SU-DHL-6 (cell line): ENCODE results near the gene RFTN1.

ENCODE experiments used
- H2AFZ ChIP-seq: fragments of 200-600 bp; sonication (generic); 2 replicates; pipeline ENCODE4 v1.6.1; 2014; ENCODE audit warnings: low read depth, mild to moderate bottlenecking, moderate library complexity, mixed read lengths, antibody characterized with exemption, low read length; ENCODE audit not compliant: severe bottlenecking
- H3F3A ChIP-seq: fragments of 200-600 bp; shearing (Covaris generic); 2 replicates; pipeline ENCODE4 v1.6.0; 2016; ENCODE audit warnings: antibody characterized with exemption, mild to moderate bottlenecking; ENCODE audit not compliant: insufficient read depth
- H3K27ac ChIP-seq: fragments of 200-600 bp; sonication (generic); 2 replicates; pipeline ENCODE4 v1.5.1; 2016; ENCODE audit warnings: low read depth, mild to moderate bottlenecking, low read length, moderate library complexity, mixed read lengths
- H3K27me3 ChIP-seq: fragments of 200-600 bp; sonication (generic), shearing (Covaris generic); 2 replicates; pipeline ENCODE4 v1.6.0; 2014; ENCODE audit warnings: mild to moderate bottlenecking, low read length
- H3K36me3 ChIP-seq: fragments of 200-600 bp; sonication (generic); 2 replicates; pipeline ENCODE4 v1.6.1; 2014; ENCODE audit warnings: mild to moderate bottlenecking, low read length, mixed read lengths
- H3K4me2 ChIP-seq: fragments of 300-600, 200-600 bp; shearing (Covaris generic), sonication (generic); 2 replicates; pipeline ENCODE4 v1.6.0; 2014; ENCODE audit warnings: low read length, low read depth, mild to moderate bottlenecking; ENCODE audit not compliant: poor library complexity, severe bottlenecking
- H3K4me3 ChIP-seq: fragments of 200-600 bp; sonication (generic); 2 replicates; pipeline ENCODE4 v1.5.1; 2014; ENCODE audit warnings: antibody characterized with exemption, low read length, mild to moderate bottlenecking, mixed read lengths; ENCODE audit not compliant: insufficient read depth, poor library complexity, severe bottlenecking
- H3K79me2 ChIP-seq: fragments of 200-600 bp; sonication (generic); 2 replicates; pipeline ENCODE4 v1.6.1; 2014; ENCODE audit warnings: mild to moderate bottlenecking, low read length, moderate library complexity; ENCODE audit not compliant: insufficient read depth
- H3K9ac ChIP-seq: fragments of 200-600 bp; sonication (generic); 2 replicates; pipeline ENCODE4 v1.7.0; 2014; ENCODE audit warnings: mild to moderate bottlenecking, low read length
- H3K9me2 ChIP-seq: fragments of 200-600 bp; sonication (generic); replicated peaks from 2 replicates; pipeline ENCODE4 v1.6.1; 2014; ENCODE audit warnings: low read length; ENCODE audit not compliant: insufficient read depth
- H3K9me3 ChIP-seq: fragments of 200-600 bp; sonication (generic); 2 replicates; pipeline ENCODE4 v1.6.1; 2014; ENCODE audit warnings: low read length, mixed read lengths; ENCODE audit not compliant: insufficient read depth
- H4K20me1 ChIP-seq: fragments of 200-600 bp; sonication (generic); 2 replicates; pipeline ENCODE4 v1.6.1; 2014; ENCODE audit warnings: low read depth, mild to moderate bottlenecking, antibody characterized with exemption, low read length, moderate library complexity, mixed read lengths
- EZH2phosphoT487 ChIP-seq: fragments of 200-600 bp; sonication (generic), shearing (Covaris generic); conservative IDR thresholded peaks from 2 replicates; pipeline ENCODE4 v1.6.1; 2018; ENCODE audit warnings: mild to moderate bottlenecking, antibody characterized with exemption, low read length, moderate library complexity, mixed read lengths
- TF ChIP-seq, protein P1 (sequence below): fragments of 200-600 bp; sonication (generic); IDR thresholded peaks from one replicate; pipeline ENCODE4 v1.5.1; 2017; ENCODE audit warnings: antibody characterized with exemption, mild to moderate bottlenecking, low read length, moderate library complexity; ENCODE audit not compliant: insufficient read depth, poor library complexity, severe bottlenecking

RFTN1 gene

DNA sequence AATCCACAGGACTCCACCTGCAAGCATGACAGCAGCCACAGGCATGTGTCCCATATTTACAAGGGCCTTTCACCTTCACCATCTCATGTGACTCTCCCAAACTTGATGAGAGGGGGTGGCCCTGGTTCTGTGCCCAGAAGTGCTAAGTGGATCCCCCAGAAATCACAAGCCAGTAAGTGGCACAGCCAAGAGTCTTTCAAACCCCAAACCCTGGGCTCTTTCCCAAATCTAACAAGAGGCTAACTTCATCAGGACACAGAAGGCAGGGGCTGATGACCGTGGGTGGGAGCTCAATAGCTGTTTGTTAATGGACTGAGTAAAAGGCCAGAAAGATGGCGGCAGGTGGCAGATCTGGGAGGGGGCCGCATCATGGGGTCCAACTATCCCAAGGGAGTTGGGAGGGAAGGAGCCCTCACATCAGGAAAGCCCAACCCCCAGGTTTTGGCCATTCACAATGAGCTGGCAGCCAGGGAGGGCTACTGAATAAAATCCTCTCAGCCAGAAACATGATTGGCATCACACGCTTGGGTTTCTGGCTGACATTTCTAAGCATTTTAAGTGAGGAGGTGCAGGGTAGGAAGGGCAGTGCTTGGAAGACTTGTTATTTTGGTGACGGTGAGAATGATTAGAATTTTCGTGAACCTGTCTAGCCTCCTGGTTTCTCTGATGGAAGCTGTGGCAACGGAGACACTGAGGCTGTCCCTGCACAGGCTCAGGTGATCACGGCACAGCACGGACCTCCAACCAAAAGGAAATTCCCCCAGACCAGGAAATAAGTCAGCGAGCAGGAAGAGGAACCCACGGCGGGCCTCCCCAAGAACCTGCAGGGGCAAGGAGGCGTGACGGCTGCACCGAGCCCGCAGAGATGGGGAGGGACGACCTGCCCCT is 139.2 kb downstream of the RFTN1 start:
- Histone ChIP-seq H3K9ac (peak overlapping the region; percentile 60), H4K20me1 (no peaks in the 10 kb centered on the region), H3K4me3 (peak overlapping the region; percentile 1), H3K27me3 (no peaks in the 10 kb centered on the region), H3K27ac (peak overlapping the region; percentile 97), H3K9me3 (no peaks in the 10 kb centered on the region), H2AFZ (no peak overlapping the region), H3K36me3 (peaks cover 22% of the 10 kb centered on the region), H3K4me2 (peak overlapping the region; percentile 59), H3F3A (peaks cover 76% of the 10 kb centered on the region), H3K79me2 (peaks cover 85% of the 10 kb centered on the region), H3K9me2 (no peaks in the 10 kb centered on the region)
- TF ChIP-seq EZH2phosphoT487: no peak
- TF ChIP-seq, protein P1, sequence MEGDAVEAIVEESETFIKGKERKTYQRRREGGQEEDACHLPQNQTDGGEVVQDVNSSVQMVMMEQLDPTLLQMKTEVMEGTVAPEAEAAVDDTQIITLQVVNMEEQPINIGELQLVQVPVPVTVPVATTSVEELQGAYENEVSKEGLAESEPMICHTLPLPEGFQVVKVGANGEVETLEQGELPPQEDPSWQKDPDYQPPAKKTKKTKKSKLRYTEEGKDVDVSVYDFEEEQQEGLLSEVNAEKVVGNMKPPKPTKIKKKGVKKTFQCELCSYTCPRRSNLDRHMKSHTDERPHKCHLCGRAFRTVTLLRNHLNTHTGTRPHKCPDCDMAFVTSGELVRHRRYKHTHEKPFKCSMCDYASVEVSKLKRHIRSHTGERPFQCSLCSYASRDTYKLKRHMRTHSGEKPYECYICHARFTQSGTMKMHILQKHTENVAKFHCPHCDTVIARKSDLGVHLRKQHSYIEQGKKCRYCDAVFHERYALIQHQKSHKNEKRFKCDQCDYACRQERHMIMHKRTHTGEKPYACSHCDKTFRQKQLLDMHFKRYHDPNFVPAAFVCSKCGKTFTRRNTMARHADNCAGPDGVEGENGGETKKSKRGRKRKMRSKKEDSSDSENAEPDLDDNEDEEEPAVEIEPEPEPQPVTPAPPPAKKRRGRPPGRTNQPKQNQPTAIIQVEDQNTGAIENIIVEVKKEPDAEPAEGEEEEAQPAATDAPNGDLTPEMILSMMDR: no peak

DNA sequence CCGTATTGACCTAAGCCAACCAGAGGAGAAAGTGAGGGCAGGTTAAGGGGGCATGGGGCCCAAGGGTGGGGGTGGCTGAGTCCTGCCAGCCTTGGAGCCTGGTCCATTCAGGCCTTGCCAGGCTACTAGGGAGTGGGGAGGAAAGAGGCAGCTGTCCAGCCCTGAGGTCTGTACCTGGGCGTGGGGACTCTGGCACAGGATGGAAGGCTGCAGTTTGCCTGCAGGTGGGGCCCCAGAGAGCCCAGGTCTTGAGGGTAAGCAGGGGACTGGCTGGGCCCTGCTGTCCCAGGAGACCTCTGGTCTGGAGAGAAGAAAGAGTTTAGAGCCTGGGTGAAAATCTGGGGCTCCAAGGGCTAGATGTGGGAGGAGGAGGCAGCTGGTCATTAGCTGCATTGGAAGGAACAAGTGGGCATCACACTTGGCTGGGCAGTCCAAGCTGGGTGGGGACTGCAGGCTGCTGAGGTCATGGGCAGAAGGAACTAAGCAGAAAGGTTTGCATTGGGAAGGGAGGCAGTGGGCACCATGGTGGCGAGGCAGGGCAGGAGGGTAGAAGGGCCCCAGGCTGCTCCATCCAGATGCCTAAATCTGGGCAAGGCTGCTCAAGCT is 140.1 kb downstream of the RFTN1 start:
- H3K27ac ChIP-seq: peak overlapping the region; percentile 97
- H3K9ac ChIP-seq: peak overlapping the region; percentile 60
- H3K36me3 ChIP-seq: peaks cover 21% of the 10 kb centered on the region
- no peaks in the 10 kb centered on the region for H3K27me3 ChIP-seq
- no peaks in the 10 kb centered on the region for H3K9me3 ChIP-seq
- H4K20me1 ChIP-seq: no peaks in the 10 kb centered on the region
- H2AFZ ChIP-seq: no peak overlapping the region
- H3K79me2 ChIP-seq: peaks cover 77% of the 10 kb centered on the region
- H3K4me2 ChIP-seq: peak overlapping the region; percentile 59
- H3F3A ChIP-seq: peaks cover 67% of the 10 kb centered on the region
- TF ChIP-seq EZH2phosphoT487: no peak
- TF ChIP-seq, protein P1: no peak
- no peak overlapping the region for H3K4me3 ChIP-seq
- no peaks in the 10 kb centered on the region for H3K9me2 ChIP-seq

DNA sequence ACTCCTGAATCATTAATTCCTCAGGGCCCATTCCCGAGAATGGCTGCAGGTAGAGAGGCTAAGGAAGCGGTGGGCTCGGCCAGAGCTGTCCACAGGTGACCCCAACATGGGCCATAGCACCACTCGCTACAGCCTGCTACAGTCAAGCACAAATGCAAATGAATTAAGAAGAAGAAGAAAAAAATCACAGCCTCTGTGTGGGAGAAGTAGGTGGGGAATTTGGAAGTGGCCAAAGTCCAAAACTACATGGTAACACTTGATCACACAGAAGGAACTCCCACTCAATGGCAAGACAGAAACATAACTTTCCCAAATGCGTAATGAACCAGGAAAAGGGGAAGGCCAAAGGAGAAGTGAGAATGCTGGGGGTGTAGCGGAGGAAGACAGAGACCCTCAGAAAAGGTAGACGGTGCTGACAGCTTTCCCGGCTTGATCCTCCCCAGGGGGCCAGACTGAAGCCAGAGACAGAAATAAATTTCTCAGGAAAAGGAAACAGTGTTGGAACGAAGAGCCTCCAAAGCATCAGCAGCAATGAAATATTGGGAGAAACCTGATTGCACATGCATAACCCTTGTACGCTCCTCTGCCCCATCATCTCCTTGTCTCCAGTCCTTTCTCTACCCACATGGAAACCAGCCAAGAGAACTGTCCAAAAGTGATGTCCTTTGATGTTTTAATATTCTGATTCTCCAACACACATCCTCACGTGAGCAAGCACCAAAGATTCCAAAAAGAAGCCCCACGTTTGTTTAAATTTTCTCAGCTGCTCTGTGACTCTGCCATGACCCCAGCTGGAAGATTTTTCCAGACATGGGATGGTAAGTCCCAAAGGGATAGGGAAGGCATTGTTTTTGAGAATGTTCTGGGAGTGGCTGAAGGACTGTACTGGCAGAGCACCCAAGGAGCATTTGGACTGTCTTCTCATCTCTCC is 140.9 kb downstream of the RFTN1 start:
- no peaks in the 10 kb centered on the region for H3K9me3 ChIP-seq
- peaks cover 59% of the 10 kb centered on the region for H3F3A ChIP-seq
- no peak overlapping the region for H2AFZ ChIP-seq
- peaks cover 74% of the 10 kb centered on the region for H3K79me2 ChIP-seq
- TF ChIP-seq, protein P1: no peak
- TF ChIP-seq EZH2phosphoT487: no peak
- peak overlapping the region; percentile 38 for H3K4me2 ChIP-seq
- no peak overlapping the region for H3K4me3 ChIP-seq
- H3K27me3 ChIP-seq: no peaks in the 10 kb centered on the region
- no peaks in the 10 kb centered on the region for H4K20me1 ChIP-seq
- H3K27ac ChIP-seq: peak overlapping the region; percentile 97
- peak overlapping the region; percentile 60 for H3K9ac ChIP-seq
- peaks cover 21% of the 10 kb centered on the region for H3K36me3 ChIP-seq
- no peaks in the 10 kb centered on the region for H3K9me2 ChIP-seq
